Activated CD4-positive, alpha-beta T cell treated with anti-CD3 and anti-CD28 coated beads for 36 hours (primary cell): ENCODE measurements around the gene CPEB4. TPM values are rescaled to one million over a fixed set of nuclear protein-coding genes. Genes with fewer than 3 reads are reported as not detected.

Experiments used
- ATAC-seq: fragments of 200-7000 bp; cut with Tn5 transposase; one replicate; pipeline ENCODE4 v1.10.0; 2021; ENCODE audit warnings: mild to moderate bottlenecking, moderate library complexity
- CTCF ChIA-PET: fragments of 350-600 bp; sonication (Branson Sonifier 250); formaldehyde crosslinking; loops from one replicate; lab custom pipeline; 2021; ENCODE audit warnings: antibody characterized with exemption; lab: Charles Lee
- POLR2A ChIA-PET: fragments of 350-600 bp; sonication (Branson Sonifier 250); formaldehyde crosslinking; loops from one replicate; lab custom pipeline; 2021; ENCODE audit warnings: antibody characterized with exemption, inconsistent platforms; lab: Charles Lee
- DNase-seq: peaks from one replicate; pipeline ENCODE4 v3.0.0-alpha.2; 2020
- H3K27ac Mint-ChIP-seq: one replicate; pipeline ENCODE4 v1.8.0; 2021; ENCODE audit warnings: mixed read lengths
- H3K27me3 Mint-ChIP-seq: one replicate; pipeline ENCODE4 v1.8.0; 2021; ENCODE audit warnings: mixed read lengths
- H3K36me3 Mint-ChIP-seq: one replicate; pipeline ENCODE4 v1.8.0; 2021; ENCODE audit warnings: low read depth, mixed read lengths
- H3K4me1 Mint-ChIP-seq: one replicate; pipeline ENCODE4 v1.8.0; 2021; ENCODE audit warnings: mixed read lengths
- H3K4me3 Mint-ChIP-seq: one replicate; pipeline ENCODE4 v1.8.0; 2021; ENCODE audit warnings: mild to moderate bottlenecking, moderate library complexity, mixed read lengths
- H3K9me3 Mint-ChIP-seq: one replicate; pipeline ENCODE4 v1.8.0; 2021; ENCODE audit warnings: low read depth, mixed read lengths
- intact Hi-C, 2 experiments: fragments of 100-400 bp; cut with DNase I in 1 of 2; cut with micrococcal nuclease in 1 of 2; formaldehyde crosslinking; loops; one replicate each; pipeline versions ENCODE4 v1.14.2 to v1.15.1; 2022 to 2024; cut with DNase I, micrococcal nuclease
- total RNA-seq, 2 experiments: library from RNA; stranded (reverse); gene quantifications; one replicate each; pipeline ENCODE4 v1.2.3, GENCODE V29; 2021

CPEB4 gene
- total RNA-seq, 2 experiments from 2014 or later: 5.6 to 8.3 TPM

DNA sequence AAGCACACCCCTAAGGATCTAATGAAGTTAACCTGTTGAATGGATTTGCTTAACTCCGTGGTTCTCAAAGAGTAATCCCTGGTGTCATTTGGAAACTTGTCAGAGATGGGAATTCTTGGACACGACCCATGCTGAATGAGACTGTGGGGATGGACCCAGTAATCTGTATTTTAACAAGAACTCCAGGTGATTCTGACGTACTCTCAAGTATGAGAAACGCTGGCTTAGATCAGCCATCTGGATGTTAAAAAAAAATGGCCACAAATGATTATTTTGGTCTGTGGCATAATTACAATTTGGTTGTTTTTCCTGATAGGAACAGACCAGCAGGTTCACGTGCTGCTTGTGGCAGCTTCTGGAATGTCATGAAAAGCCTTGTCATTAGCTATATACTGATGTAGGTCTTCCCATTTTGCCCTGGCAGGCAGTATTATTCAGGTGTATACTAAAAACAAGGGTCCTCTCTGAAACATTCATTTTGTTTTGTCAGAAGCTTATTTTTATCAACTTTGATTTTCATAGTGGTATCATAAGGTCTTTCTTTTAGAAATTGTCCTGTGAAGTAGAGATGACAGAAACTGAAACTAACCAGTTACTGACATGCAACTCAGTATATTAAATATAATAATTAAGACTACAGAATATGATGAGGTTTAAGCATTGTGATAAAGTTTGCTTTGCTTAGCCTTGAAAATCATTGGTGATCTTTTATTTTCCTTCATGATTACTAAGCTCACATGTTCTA lies 15.4 kb downstream of the CPEB4 start:
- intact Hi-C loops: no loop called here
- CTCF ChIA-PET: interaction anchor here (0.7 to 1.7 kb wide), 7 partner anchors 11 to 288 kb away, joined by 3 to 6 read pairs (median 4); no protein-coding TSS in a partner anchor
- POLR2A ChIA-PET: no interaction called here
- no peak overlapping the region for H3K4me3 Mint-ChIP-seq
- H3K27ac Mint-ChIP-seq: no peak overlapping the region
- H3K9me3 Mint-ChIP-seq: no peaks in the 10 kb centered on the region
- ATAC-seq: no peak
- no peaks in the 10 kb centered on the region for H3K36me3 Mint-ChIP-seq
- DNase-seq: no peak
- H3K27me3 Mint-ChIP-seq: no peaks in the 10 kb centered on the region
- peaks cover 17% of the 10 kb centered on the region for H3K4me1 Mint-ChIP-seq

DNA sequence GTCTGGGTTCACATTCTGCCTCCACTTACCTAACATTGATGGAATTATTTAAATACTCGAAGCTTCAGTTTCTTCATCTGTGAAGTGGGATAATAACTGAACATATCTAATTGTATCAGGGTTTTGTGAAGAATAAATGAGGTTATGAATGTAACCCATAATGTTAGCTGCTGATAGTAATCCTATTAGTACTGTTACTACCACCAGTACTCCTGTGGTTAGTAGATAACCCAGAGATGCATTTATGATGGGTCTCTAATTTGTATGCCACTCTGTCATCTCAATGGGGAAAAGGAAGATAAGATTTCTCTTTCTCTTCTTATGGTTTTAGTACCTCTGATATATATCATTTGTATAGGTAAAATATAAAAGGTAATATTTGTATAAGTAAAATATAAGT lies 16.0 kb downstream of the CPEB4 start:
- ATAC-seq: no peak
- no peak for DNase-seq
- no peaks in the 10 kb centered on the region for H3K36me3 Mint-ChIP-seq
- H3K27me3 Mint-ChIP-seq: no peaks in the 10 kb centered on the region
- no peaks in the 10 kb centered on the region for H3K9me3 Mint-ChIP-seq
- peaks cover 17% of the 10 kb centered on the region for H3K4me1 Mint-ChIP-seq
- ChIA-PET POLR2A (no interaction called here), CTCF (interaction anchor here (0.9 to 1.4 kb wide), 4 partner anchors 12 to 288 kb away, joined by 3 to 5 read pairs (median 4); no protein-coding TSS in a partner anchor)
- intact Hi-C loops: no loop called here
- H3K4me3 Mint-ChIP-seq: no peak overlapping the region
- H3K27ac Mint-ChIP-seq: no peak overlapping the region

DNA sequence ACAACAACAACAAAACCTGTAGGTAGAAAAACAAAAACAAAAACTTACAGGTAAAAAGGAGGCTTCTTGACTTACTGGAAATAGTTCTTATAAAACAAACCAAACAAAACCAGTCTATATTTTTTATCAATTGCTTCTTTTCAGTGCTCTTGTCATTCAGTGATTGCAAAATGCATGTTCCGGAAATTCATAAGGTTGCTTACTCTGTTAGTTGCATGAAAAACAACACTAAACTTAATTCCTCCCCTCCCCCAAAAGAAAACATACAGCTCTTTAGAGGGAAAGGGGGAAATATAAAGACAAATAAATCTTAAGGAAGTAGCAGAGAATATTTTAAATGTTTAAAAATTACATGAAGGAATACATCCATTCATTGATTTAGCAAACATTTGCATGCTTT lies 19.1 kb downstream of the CPEB4 start:
- no peaks in the 10 kb centered on the region for H3K9me3 Mint-ChIP-seq
- CTCF ChIA-PET: interaction anchor here (0.7 to 1.1 kb wide), 2 partner anchors 11 to 13 kb away, joined by 3 to 8 read pairs; no protein-coding TSS in a partner anchor

DNA sequence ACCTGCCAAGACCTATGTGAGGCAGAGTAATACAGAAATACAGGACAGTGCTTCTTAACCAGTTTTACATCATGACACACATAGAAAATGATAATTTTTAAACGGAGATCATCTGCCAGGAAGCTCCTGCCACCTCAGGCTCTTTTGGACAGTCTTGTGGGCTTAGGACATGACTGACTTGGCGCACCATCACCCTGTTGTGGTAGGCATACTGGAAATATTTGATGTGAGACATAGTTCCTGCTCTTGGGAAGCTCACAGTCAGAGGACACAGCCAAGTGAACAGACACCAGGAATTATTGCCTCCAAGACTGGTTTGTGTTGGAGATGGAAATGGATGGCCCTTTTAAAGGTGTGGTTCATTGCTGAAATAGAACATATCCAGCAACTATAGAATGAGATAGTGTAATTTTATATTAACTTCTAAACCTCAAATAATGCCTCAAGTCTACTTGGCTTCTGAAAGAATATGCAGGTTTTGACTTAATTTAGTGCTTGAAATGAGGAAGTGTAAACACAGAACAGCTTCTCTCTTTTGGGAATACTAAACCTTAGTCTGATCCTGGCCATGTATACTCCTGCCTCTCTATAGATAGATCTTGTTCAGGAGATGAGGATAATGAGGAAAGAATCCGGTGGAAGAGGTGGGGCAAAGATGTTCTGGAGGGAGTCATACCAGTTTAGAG lies 19.7 kb downstream of the CPEB4 start:
- H3K4me3 Mint-ChIP-seq: no peak overlapping the region
- H3K9me3 Mint-ChIP-seq: no peaks in the 10 kb centered on the region
- ChIA-PET CTCF (interaction anchor here (0.7 to 1.2 kb wide), 4 partner anchors 11 to 565 kb away, joined by 3 to 8 read pairs (median 4); no protein-coding TSS in a partner anchor), POLR2A (interaction anchor here (0.5 kb wide), 1 partner anchor 42 kb away, joined by 4 read pairs; no protein-coding TSS in a partner anchor)
- H3K27ac Mint-ChIP-seq: no peak overlapping the region
- H3K27me3 Mint-ChIP-seq: no peaks in the 10 kb centered on the region
- H3K4me1 Mint-ChIP-seq: peaks cover 8% of the 10 kb centered on the region
- intact Hi-C loops: no loop called here
- no peak for ATAC-seq
- no peak for DNase-seq
- peaks cover 4% of the 10 kb centered on the region for H3K36me3 Mint-ChIP-seq

More for the DNA sequence above, 19.1 kb downstream of the CPEB4 start:
- intact Hi-C loops: no loop called here
- H3K27me3 Mint-ChIP-seq: no peaks in the 10 kb centered on the region
- ATAC-seq: no peak
- H3K27ac Mint-ChIP-seq: no peak overlapping the region
- H3K4me1 Mint-ChIP-seq: peaks cover 12% of the 10 kb centered on the region
- no peak for DNase-seq
- POLR2A ChIA-PET: no interaction called here
- H3K36me3 Mint-ChIP-seq: peaks cover 4% of the 10 kb centered on the region
- no peak overlapping the region for H3K4me3 Mint-ChIP-seq

DNA sequence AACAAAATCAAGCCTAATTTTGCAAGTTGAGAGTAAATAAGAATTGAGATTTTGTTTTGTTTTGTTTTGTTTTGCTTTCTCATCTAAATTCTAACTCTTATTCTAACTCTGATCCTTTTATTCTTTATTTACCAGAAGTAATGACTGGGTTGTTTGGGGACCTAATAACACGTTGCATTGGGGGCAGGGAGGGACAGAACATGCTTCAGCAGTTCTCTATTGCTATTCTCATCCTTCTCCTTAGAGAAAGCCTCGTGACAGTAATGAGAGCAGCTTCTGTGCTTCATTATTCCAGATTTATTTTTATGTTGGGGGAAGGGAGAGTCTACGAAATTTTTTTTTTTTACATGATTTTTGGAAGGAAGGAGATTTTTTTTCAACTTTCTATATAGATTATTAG lies 21.1 kb downstream of the CPEB4 start:
- H3K27me3 Mint-ChIP-seq: no peaks in the 10 kb centered on the region
- H3K4me1 Mint-ChIP-seq: peaks cover 2% of the 10 kb centered on the region
- DNase-seq (no peak), ATAC-seq (no peak)
- POLR2A ChIA-PET: no interaction called here
- H3K9me3 Mint-ChIP-seq: no peaks in the 10 kb centered on the region
- H3K4me3 Mint-ChIP-seq: no peak overlapping the region
- no peak overlapping the region for H3K27ac Mint-ChIP-seq
- intact Hi-C loops: no loop called here
- CTCF ChIA-PET: interaction anchor here (1.2 kb wide), 1 partner anchor 13 kb away, joined by 4 read pairs; no protein-coding TSS in a partner anchor
- H3K36me3 Mint-ChIP-seq: peaks cover 5% of the 10 kb centered on the region

DNA sequence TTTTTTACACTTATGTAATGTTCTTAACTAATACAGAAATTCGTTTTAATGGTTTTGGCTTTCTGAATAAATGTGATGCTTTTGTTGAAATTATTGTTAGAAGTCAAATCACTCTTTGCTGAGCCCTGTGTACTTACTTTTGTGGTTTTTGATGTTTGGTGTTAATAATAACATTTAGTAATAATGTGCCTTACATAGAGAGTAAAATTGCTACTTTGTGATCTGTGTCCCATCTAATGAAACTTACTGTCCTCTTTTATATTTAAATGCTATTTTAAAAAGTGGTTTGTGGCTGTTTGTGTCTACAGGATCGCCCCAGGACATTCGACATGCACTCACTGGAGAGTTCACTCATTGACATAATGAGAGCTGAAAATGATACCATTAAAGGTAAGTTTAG lies 22.1 kb downstream of the CPEB4 start:
- H3K27ac Mint-ChIP-seq: no peak overlapping the region
- POLR2A ChIA-PET: no interaction called here
- H3K4me3 Mint-ChIP-seq: no peak overlapping the region

DNA sequence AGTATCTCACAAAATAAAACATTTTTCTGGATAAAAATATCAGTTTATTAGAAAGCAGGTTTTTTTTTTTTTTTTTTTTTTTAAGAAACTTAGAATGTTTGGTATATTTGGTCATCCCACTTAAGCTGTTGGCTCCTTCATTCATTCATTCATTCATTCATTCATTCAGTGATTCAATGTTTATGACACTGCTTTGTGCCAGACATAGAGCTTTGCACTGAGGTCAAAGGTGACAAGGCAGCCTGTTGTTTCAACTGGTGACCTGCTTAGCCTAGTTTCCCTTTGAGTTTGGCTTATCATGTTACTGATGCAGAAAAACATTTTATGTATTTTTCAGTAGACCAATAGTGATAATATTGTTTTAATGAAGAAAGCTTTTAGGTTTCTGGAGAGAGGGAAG lies 23.5 kb downstream of the CPEB4 start:
- DNase-seq (no peak), ATAC-seq (no peak)
- intact Hi-C loops: no loop called here
- ChIA-PET POLR2A (no interaction called here), CTCF (interaction anchor here (1.0 to 1.8 kb wide), 2 partner anchors 15 to 22 kb away, joined by 4 read pairs; no protein-coding TSS in a partner anchor)
- Mint-ChIP-seq H3K27ac (no peak overlapping the region), H3K4me1 (peaks cover 2% of the 10 kb centered on the region), H3K9me3 (no peaks in the 10 kb centered on the region), H3K4me3 (no peak overlapping the region), H3K27me3 (no peaks in the 10 kb centered on the region), H3K36me3 (peaks cover 5% of the 10 kb centered on the region)

More for the DNA sequence above, 22.1 kb downstream of the CPEB4 start:
- ATAC-seq: no peak
- CTCF ChIA-PET: interaction anchor here (0.6 kb wide), 1 partner anchor 305 kb away, joined by 3 read pairs; no protein-coding TSS in a partner anchor
- peaks cover 5% of the 10 kb centered on the region for H3K36me3 Mint-ChIP-seq
- intact Hi-C loops: no loop called here
- H3K27me3 Mint-ChIP-seq: no peaks in the 10 kb centered on the region
- no peak for DNase-seq
- peaks cover 2% of the 10 kb centered on the region for H3K4me1 Mint-ChIP-seq
- no peaks in the 10 kb centered on the region for H3K9me3 Mint-ChIP-seq

DNA sequence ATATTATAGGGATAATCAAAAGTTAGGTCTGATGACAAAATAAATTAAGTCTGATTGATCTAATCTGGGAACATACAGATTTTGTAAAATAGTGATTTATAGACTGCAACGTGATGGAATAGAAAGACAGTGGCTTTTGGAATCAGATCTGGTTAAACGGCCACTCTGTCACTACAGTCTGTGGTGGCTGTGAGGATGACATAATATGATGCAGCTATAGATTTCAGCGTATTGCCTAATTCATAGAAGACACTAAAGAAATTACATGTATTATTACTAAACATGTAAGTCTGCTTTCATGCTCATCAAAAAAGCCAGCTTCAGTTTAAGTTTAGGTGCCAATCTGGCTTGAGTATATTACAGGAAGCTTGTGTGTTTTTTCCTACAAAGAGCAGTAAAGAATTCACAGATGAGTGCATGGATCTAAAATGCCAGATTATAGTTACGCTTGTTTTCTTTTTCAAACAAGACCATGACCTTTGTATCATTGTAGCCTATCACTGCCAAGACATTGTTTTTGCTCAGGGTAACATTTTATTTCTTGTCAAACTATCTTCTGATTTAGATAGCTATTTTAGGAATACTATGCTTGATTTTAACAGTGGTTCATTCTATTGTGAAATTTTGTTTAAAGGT lies 25.7 kb downstream of the CPEB4 start:
- Mint-ChIP-seq H3K36me3 (peaks cover 5% of the 10 kb centered on the region), H3K27me3 (no peaks in the 10 kb centered on the region), H3K9me3 (no peaks in the 10 kb centered on the region), H3K4me1 (no peaks in the 10 kb centered on the region), H3K27ac (no peak overlapping the region), H3K4me3 (no peak overlapping the region)
- ChIA-PET CTCF (interaction anchor here (0.7 to 1.3 kb wide), 4 partner anchors 8 to 30 kb away, joined by 3 to 7 read pairs (median 4); no protein-coding TSS in a partner anchor), POLR2A (interaction anchor here (0.8 kb wide), 1 partner anchor 298 kb away, joined by 4 read pairs; the partner anchor contains the start of gene BOD1)
- DNase-seq (no peak), ATAC-seq (no peak)
- intact Hi-C loops: no loop called here

DNA sequence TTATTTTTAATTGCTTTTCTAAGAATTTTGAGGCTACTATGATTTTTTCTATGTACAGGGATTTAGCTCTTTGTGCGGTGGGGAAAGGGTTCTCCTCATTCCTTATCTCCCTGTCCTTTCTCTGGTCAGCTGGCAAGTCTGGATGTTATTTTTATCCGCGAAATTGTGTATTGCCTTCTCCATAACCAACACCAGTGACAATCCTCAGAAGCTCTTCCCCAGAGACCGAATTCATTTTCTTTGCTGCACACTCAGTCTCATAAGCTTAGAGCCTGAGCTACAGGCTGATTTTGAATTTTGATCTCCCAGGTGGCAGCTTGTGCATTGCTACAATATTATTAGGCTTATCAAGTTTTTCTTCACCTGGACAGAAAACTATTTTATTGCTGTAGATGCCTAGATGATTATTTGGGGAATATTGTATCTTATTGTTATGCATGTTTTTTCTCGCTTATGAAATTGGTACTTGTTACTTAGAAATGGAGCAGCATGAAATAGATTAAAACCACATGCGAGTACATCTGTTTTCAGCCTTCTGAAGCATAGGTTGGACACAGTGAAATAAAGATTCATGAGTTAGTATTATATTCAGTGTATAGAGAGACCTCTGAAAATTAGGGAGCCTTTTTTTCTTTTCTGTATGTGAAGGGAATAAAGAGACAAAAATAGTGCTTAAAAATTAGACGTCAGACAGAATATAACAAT lies 27.3 kb downstream of the CPEB4 start:
- H3K27ac Mint-ChIP-seq: no peak overlapping the region
- CTCF ChIA-PET: interaction anchor here (0.7 to 1.6 kb wide), 5 partner anchors 10 to 27 kb away, joined by 3 to 8 read pairs (median 3); partner anchors contain the start of gene CPEB4
- no peaks in the 10 kb centered on the region for H3K4me1 Mint-ChIP-seq
- ATAC-seq: no peak
- no peak overlapping the region for H3K4me3 Mint-ChIP-seq
- intact Hi-C loops: loop anchor here in 1 of 2 experiments (2.0 kb wide), 1 partner anchor 859 kb away; the partner anchor contains the start of gene CREBRF
- H3K36me3 Mint-ChIP-seq: peaks cover 5% of the 10 kb centered on the region
- H3K9me3 Mint-ChIP-seq: no peaks in the 10 kb centered on the region
- POLR2A ChIA-PET: no interaction called here
- no peak for DNase-seq
- H3K27me3 Mint-ChIP-seq: no peaks in the 10 kb centered on the region

DNA sequence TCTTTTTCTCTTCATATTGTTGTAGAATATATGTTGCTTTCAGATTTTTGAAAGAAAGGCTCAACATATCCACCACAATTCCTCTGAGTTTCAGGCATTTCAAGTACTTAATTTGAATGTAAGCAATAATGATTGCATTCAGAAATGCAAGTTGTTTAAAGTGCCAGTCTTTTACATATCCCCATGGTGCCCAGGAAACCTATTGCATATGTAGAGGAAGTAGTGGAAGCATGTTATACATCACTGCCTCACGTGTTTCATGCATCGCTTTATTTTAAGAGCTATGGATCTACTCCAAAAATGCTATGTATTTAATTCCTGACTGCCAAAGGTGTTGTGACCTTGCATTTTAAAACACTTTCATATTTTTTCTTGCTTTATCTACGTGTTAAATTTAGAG lies 28.1 kb downstream of the CPEB4 start:
- Mint-ChIP-seq H3K9me3 (no peaks in the 10 kb centered on the region), H3K27me3 (no peaks in the 10 kb centered on the region), H3K4me3 (no peak overlapping the region), H3K27ac (peak overlapping the region; percentile 14), H3K4me1 (peaks cover 5% of the 10 kb centered on the region), H3K36me3 (peaks cover 4% of the 10 kb centered on the region)
- no peak for DNase-seq
- intact Hi-C loops: loop anchor here in 1 of 2 experiments (2.0 kb wide), 1 partner anchor 859 kb away; the partner anchor contains the start of gene CREBRF
- ChIA-PET POLR2A (no interaction called here), CTCF (interaction anchor here (1.6 to 2.2 kb wide), 2 partner anchors 9 to 19 kb away, joined by 8 read pairs; no protein-coding TSS in a partner anchor)
- no peak for ATAC-seq
